ENCODE results near the gene TUBGCP6. TPM values are rescaled to one million over a fixed set of nuclear protein-coding genes. Genes with fewer than 3 reads are reported as not detected.
"Not testable (repeated sequence)": the region's sequence is repeated elsewhere in the genome, so short reads cannot be mapped to it uniquely, and the experiment has no call there.

Gene TUBGCP6
- total RNA-seq, 1 donor from 2014 or later: 18.4 TPM

GRCh38 chr22:50168490-50169180 is 76.2 kb downstream of the TUBGCP6 start:
- intact Hi-C loops (cut with micrococcal nuclease); DNase-seq; ATAC-seq: not testable (repeated sequence)

GRCh38 chr22:50167689-50168489 is 76.9 kb downstream of the TUBGCP6 start:
- DNase-seq: no peak
- intact Hi-C loops (cut with micrococcal nuclease): no loop called here
- ATAC-seq: no peak

Other genes starting within 250 kb of the TUBGCP6 start
- gene IL17REL, start 232.3 kb downstream of the TUBGCP6 start, total RNA-seq: not detected
- gene TTLL8, start 186.7 kb downstream of the TUBGCP6 start, total RNA-seq: not detected
- gene MLC1, start 159.6 kb downstream of the TUBGCP6 start, total RNA-seq: 0.10 TPM
- gene MOV10L1, start 155.0 kb downstream of the TUBGCP6 start, total RNA-seq: 0.22 TPM
- 0.40 TPM for gene PANX2, start 74.3 kb downstream of the TUBGCP6 start, total RNA-seq
- 23.8 TPM for gene TRABD, start 59.1 kb downstream of the TUBGCP6 start, total RNA-seq
- gene SELENOO, start 44.0 kb downstream of the TUBGCP6 start, total RNA-seq: 14.5 TPM
- 12.7 TPM for gene HDAC10, start 6.2 kb upstream of the TUBGCP6 start, total RNA-seq
- 15.8 TPM for gene MAPK12, start 16.7 kb upstream of the TUBGCP6 start, total RNA-seq
- 9.1 TPM for gene MAPK11, start 25.4 kb upstream of the TUBGCP6 start, total RNA-seq
- 81.7 TPM for gene PLXNB2, start 62.6 kb upstream of the TUBGCP6 start, total RNA-seq
- 1.4 TPM for gene DENND6B, start 82.0 kb upstream of the TUBGCP6 start, total RNA-seq
- 44.3 TPM for gene PPP6R2, start 98.3 kb upstream of the TUBGCP6 start, total RNA-seq
- gene SBF1, start 230.0 kb upstream of the TUBGCP6 start, total RNA-seq: 55.5 TPM
- not detected for gene ADM2, start 236.5 kb upstream of the TUBGCP6 start, total RNA-seq
- not detected for gene MIOX, start 241.8 kb upstream of the TUBGCP6 start, total RNA-seq